ENCODE measurements around the gene LYAR. TPM values are rescaled to one million over a fixed set of nuclear protein-coding genes. Genes with fewer than 3 reads are reported as not detected.

The LYAR gene
- total RNA-seq, 1 experiment from 2014 or later, result 37.5 TPM

DNA sequence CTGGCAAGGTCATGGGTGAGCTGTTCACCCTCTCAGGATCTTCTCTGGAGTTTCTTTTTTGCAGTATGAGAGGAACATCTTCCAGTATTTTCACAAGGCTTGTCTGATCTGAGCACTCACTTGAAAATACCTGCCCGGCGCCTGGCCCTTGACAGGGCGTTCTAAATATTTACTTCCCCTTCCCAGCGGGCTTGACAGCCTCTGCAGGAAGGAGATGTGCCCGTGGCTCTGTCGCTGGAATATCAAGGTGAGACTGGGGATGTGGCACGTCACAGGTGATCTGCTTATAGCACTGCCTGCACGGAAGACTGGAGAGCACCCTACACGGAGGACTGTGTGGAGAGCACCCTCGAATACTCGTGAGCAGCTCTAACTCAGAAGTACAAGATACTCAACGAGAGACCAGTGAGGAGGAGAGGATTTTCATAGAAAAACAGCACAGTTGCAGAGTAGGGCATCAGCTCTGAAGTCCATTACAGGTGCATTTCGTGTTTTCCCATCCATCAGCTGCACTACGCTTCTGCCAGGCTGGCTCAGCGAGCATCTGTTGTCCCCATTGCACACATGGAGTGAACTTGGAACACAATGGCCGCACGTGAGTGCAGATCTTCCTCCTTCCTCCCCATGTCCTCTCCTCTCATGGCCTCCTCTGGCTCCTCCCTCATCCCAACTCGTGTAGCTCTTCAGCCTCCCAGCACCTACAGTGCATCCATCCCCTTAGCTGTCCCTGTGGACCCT is 32.2 kb upstream of the LYAR start:
- H3K4me1 ChIP-seq (ENCODE audit: insufficient read depth, low read length), result no peaks in the 10 kb centered on the region
- no peaks in the 10 kb centered on the region for H3K27me3 ChIP-seq (ENCODE audit: low read length)
- H3K36me3 ChIP-seq (ENCODE audit: low read depth, low read length), result no peaks in the 10 kb centered on the region
- H3K9me3 ChIP-seq (ENCODE audit: low read length), result no peaks in the 10 kb centered on the region
- H3K4me2 ChIP-seq (ENCODE audit: low read length), result no peak overlapping the region
- no peak overlapping the region for H3K9ac ChIP-seq (ENCODE audit: low read length)
- H3K4me3 ChIP-seq (ENCODE audit: low read length), result no peak overlapping the region
- intact Hi-C loops (cut with micrococcal nuclease), result no loop called here
- POLR2A ChIA-PET (ENCODE audit: unreplicated experiment), result no interaction called here
- no TSS peak for BruUV-seq (replicated peaks)
- H3K79me2 ChIP-seq (ENCODE audit: low read length), result no peaks in the 10 kb centered on the region
- no peak overlapping the region for H2AFZ ChIP-seq (ENCODE audit: low read length)
- H3F3A ChIP-seq (ENCODE audit: low read length, unreplicated experiment), result no peaks in the 10 kb centered on the region
- TF ChIP-seq CTCF (conservative IDR thresholded peaks at IDR 0.05; ENCODE audit: low read depth, low read length) (no peak), EZH2 (IDR thresholded peaks at IDR 0.05; ENCODE audit: low read length, unreplicated experiment) (no peak), EZH2phosphoT487 (IDR thresholded peaks at IDR 0.05; ENCODE audit: borderline replicate concordance, low read length) (no peak)
- no peak overlapping the region for H3K27ac ChIP-seq (ENCODE audit: low read length)
- no peaks in the 10 kb centered on the region for H3K9me2 ChIP-seq (replicated peaks; ENCODE audit: low read length)
- H4K20me1 ChIP-seq (ENCODE audit: low read length), result no peaks in the 10 kb centered on the region
- CTCF ChIA-PET, result no interaction called here
- DNase-seq, result no peak
- ATAC-seq, result no peak

DNA sequence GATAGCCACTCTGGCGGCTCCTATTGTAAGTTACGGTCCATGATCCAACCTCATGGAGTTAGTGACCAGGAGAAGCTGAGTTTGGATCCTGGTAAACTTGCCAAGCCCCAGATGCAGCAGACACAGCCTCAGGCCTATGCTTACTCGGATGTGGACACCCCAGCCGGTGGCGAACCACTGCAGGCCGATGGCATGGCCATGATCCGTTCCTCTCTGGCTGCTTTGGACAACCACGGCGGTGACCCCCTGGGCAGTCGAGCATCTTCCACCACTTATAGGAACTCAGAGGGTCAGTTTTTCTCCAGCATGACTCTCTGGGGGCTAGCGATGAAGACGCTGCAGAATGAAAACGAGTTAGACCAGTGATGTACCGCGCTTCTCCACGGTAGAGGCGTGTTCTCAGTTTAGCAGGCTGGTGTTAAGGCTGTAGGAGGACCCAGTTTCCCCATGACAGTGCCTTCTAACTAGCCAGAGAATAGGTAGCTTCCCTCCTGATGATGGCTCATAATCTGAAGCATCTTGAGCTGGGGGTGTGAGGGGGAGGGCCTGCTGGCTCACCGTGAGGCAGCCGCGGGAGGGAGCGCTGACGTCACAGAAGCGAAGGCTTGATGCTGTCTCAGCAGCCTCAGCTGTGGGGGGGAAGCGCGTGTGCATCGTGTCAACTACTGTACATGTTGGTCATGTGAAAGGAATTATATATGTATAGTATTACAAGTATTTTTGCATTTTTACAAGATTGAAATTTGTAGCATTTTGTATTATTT is 31.2 kb upstream of the LYAR start:
- no peak overlapping the region for H3K4me3 ChIP-seq (ENCODE audit: low read length)

More for the DNA sequence above, 31.2 kb upstream of the LYAR start:
- CTCF ChIA-PET, result no interaction called here
- TF ChIP-seq EZH2phosphoT487 (IDR thresholded peaks at IDR 0.05; ENCODE audit: borderline replicate concordance, low read length) (no peak), CTCF (conservative IDR thresholded peaks at IDR 0.05; ENCODE audit: low read depth, low read length) (no peak), EZH2 (IDR thresholded peaks at IDR 0.05; ENCODE audit: low read length, unreplicated experiment) (no peak)
- Histone ChIP-seq H3K9me2 (replicated peaks; ENCODE audit: low read length) (no peaks in the 10 kb centered on the region), H3F3A (ENCODE audit: low read length, unreplicated experiment) (no peaks in the 10 kb centered on the region), H3K9ac (ENCODE audit: low read length) (no peak overlapping the region), H3K27ac (ENCODE audit: low read length) (no peak overlapping the region), H2AFZ (ENCODE audit: low read length) (no peak overlapping the region), H3K4me1 (ENCODE audit: insufficient read depth, low read length) (no peaks in the 10 kb centered on the region), H3K27me3 (ENCODE audit: low read length) (no peaks in the 10 kb centered on the region), H3K4me2 (ENCODE audit: low read length) (no peak overlapping the region), H3K79me2 (ENCODE audit: low read length) (no peaks in the 10 kb centered on the region), H4K20me1 (ENCODE audit: low read length) (no peaks in the 10 kb centered on the region), H3K36me3 (ENCODE audit: low read depth, low read length) (no peaks in the 10 kb centered on the region), H3K9me3 (ENCODE audit: low read length) (no peaks in the 10 kb centered on the region)
- intact Hi-C loops (cut with micrococcal nuclease), result no loop called here
- BruUV-seq (replicated peaks), result no TSS peak
- POLR2A ChIA-PET (ENCODE audit: unreplicated experiment), result no interaction called here
- DNase-seq (no peak), ATAC-seq (no peak)
